CD14-positive monocyte (primary cell): ENCODE data around the gene SLC12A8. TPM values are rescaled to one million over a fixed set of nuclear protein-coding genes. Genes with fewer than 3 reads are reported as not detected.
A peak's percentile ranks its signal among the peaks of the same experiment; 100 is the strongest.

Experiments used
- DNase-seq, 3 donors: peaks; one replicate each; pipeline ENCODE4 v3.0.0-alpha.2; 2011 to 2022
- H2AFZ ChIP-seq: 2 replicates; pipeline ENCODE4 v1.6.0; 2012; ENCODE audit warnings: mild to moderate bottlenecking, low read depth, low read length, inconsistent platforms; ENCODE audit not compliant: insufficient read depth, poor library complexity, severe bottlenecking
- H3K27ac ChIP-seq, 2 donors: 1 replicate in 1 of 2; 2 replicates in 1 of 2; pipeline ENCODE4 v1.5.1; 2012 to 2013; ENCODE audit warnings: low read length in 2 of 2, control low read depth in 1 of 2, inconsistent platforms in 1 of 2, low read depth in 1 of 2, mild to moderate bottlenecking in 1 of 2
- H3K27me3 ChIP-seq, 2 donors: one replicate each; pipeline versions ENCODE4 v1.6.0 to v1.6.1; 2011 to 2013; ENCODE audit warnings: low read length in 2 of 2; ENCODE audit not compliant: control insufficient read depth in 2 of 2, insufficient read depth in 2 of 2
- H3K36me3 ChIP-seq, 2 donors: replicated peaks in 1 of 2; 1 replicate in 1 of 2; 2 replicates in 1 of 2; pipeline versions ENCODE4 v1.5.1 to v1.6.1; 2012 to 2013; ENCODE audit warnings: low read length in 2 of 2, control low read depth in 1 of 2, inconsistent platforms in 1 of 2, mild to moderate bottlenecking in 1 of 2; ENCODE audit not compliant: insufficient read depth in 2 of 2, control insufficient read depth in 1 of 2
- H3K4me1 ChIP-seq, 2 donors: 1 replicate in 1 of 2; 2 replicates in 1 of 2; pipeline versions ENCODE4 v1.5.1 to v1.6.1; 2012 to 2013; ENCODE audit warnings: low read length in 2 of 2, control low read depth in 1 of 2, inconsistent platforms in 1 of 2, mild to moderate bottlenecking in 1 of 2, moderate library complexity in 1 of 2; ENCODE audit not compliant: insufficient read depth in 2 of 2, control insufficient read depth in 1 of 2
- H3K4me2 ChIP-seq: replicated peaks from 2 replicates; pipeline ENCODE3; 2012; ENCODE audit warnings: low read length, moderate library complexity, mild to moderate bottlenecking; ENCODE audit not compliant: poor library complexity, severe bottlenecking; ENCODE audit errors: extremely low read depth
- H3K4me3 ChIP-seq, 3 experiments: fragments of 200-600 bp in 1 of 3; sonication (generic) in 1 of 3; replicated peaks in 1 of 3; 1 replicate in 2 of 3; 2 replicates in 1 of 3; pipeline ENCODE4 v1.5.1; 2011 to 2013; ENCODE audit warnings: low read length in 3 of 3, mild to moderate bottlenecking in 3 of 3, control low read depth in 2 of 3, low read depth in 2 of 3, inconsistent platforms in 1 of 3, moderate library complexity in 1 of 3
- H3K79me2 ChIP-seq: 2 replicates; pipeline ENCODE4 v1.6.0; 2012; ENCODE audit warnings: mild to moderate bottlenecking, control low read depth, inconsistent platforms, low read length, moderate library complexity; ENCODE audit not compliant: insufficient read depth
- H3K9ac ChIP-seq: 2 replicates; pipeline ENCODE4 v1.6.0; 2017; ENCODE audit warnings: low read length, mild to moderate bottlenecking; ENCODE audit not compliant: insufficient read depth, poor library complexity, severe bottlenecking
- H3K9me3 ChIP-seq, 2 donors: replicated peaks in 1 of 2; 1 replicate in 1 of 2; 2 replicates in 1 of 2; pipeline versions ENCODE4 v1.5.1 to v1.6.1; 2012 to 2013; ENCODE audit warnings: low read length in 2 of 2, control low read depth in 1 of 2; ENCODE audit not compliant: control insufficient read depth in 1 of 2, insufficient read depth in 1 of 2
- H4K20me1 ChIP-seq: 2 replicates; pipeline ENCODE4 v1.6.0; 2012; ENCODE audit warnings: mild to moderate bottlenecking, low read length, control low read depth, moderate library complexity; ENCODE audit not compliant: insufficient read depth
- H3K27ac Mint-ChIP-seq, 7 donors: one replicate each; pipeline ENCODE4 v1.8.0; 2020; ENCODE audit warnings: mild to moderate bottlenecking in 7 of 7, mixed read lengths in 7 of 7, moderate library complexity in 6 of 7, inconsistent platforms in 2 of 7
- H3K27me3 Mint-ChIP-seq, 3 donors: one replicate each; pipeline ENCODE4 v1.8.0; 2021 to 2022; ENCODE audit warnings: low read depth in 3 of 3, mild to moderate bottlenecking in 3 of 3, mixed read lengths in 3 of 3, moderate library complexity in 3 of 3, inconsistent platforms in 1 of 3
- H3K36me3 Mint-ChIP-seq, 2 donors: one replicate each; pipeline ENCODE4 v1.8.0; 2020; ENCODE audit warnings: mixed read lengths in 2 of 2, inconsistent platforms in 1 of 2, mild to moderate bottlenecking in 1 of 2
- H3K4me1 Mint-ChIP-seq: one replicate; pipeline ENCODE4 v1.8.0; 2020; ENCODE audit warnings: mild to moderate bottlenecking, mixed read lengths
- H3K4me3 Mint-ChIP-seq, 2 donors: one replicate each; pipeline ENCODE4 v1.8.0; 2020; ENCODE audit warnings: mild to moderate bottlenecking in 2 of 2, mixed read lengths in 2 of 2, moderate library complexity in 1 of 2
- H3K9me3 Mint-ChIP-seq, 7 donors: one replicate each; pipeline ENCODE4 v1.8.0; 2020 to 2022; ENCODE audit warnings: mixed read lengths in 7 of 7, mild to moderate bottlenecking in 6 of 7, moderate library complexity in 6 of 7, inconsistent platforms in 2 of 7
- CTCF ChIP-seq: fragments of 200-600 bp; IDR thresholded peaks from one replicate; pipeline ENCODE4 v1.8.0; 2022; ENCODE audit warnings: antibody characterized with exemption, mild to moderate bottlenecking
- WGBS: methylation state at CpG from one replicate; pipeline ENCODE4 v1.1.5; 2013; ENCODE audit warnings: missing lambda C conversion rate; ENCODE audit not compliant: insufficient coverage; 5-methylcytosine and 5-hydroxymethylcytosine counted together
- intact Hi-C, 2 donors: fragments of 100-400 bp; cut with micrococcal nuclease; formaldehyde crosslinking; loops; one replicate each; pipeline versions ENCODE4 v1.15.0 to v1.15.1; 2023
- polyA plus RNA-seq, 3 donors: library from polyadenylated mRNA; depleted of rRNA in 1 of 3; unstranded in 2 of 3; stranded (reverse) in 1 of 3; fragments of 300-500 nt in 2 of 3; fragments of >200 nt in 1 of 3; fragmentation: Illumina TruSeq in 2 of 3; gene quantifications; 1 replicate in 2 of 3; 2 replicates in 1 of 3; pipeline ENCODE4 v1.2.3, GENCODE V29; 2012 to 2021

The SLC12A8 gene
- polyA plus RNA-seq, 3 donors: 0.23 to 0.46 (median 0.35) TPM

- peak in 1 of 3 donors; percentile 51 for DNase-seq
- intact Hi-C loops: no loop called here
- no peak overlapping the region for H2AFZ ChIP-seq
- 67% methylated on average over 2 of the region's 3 CpGs for WGBS
- peaks cover 16% of the 10 kb centered on the region for H3K4me1 Mint-ChIP-seq
- peaks cover 7 to 9% of the 10 kb centered on the region in 2 donors for H3K36me3 Mint-ChIP-seq
- H4K20me1 ChIP-seq: no peaks in the 10 kb centered on the region
- no peak overlapping the region for H3K4me3 ChIP-seq
- peaks cover 9 to 14% (median 10%) of the 10 kb centered on the region in 3 donors for H3K27me3 Mint-ChIP-seq
- H3K9me3 ChIP-seq: no peaks in the 10 kb centered on the region
- no peak overlapping the region for H3K9ac ChIP-seq
- no peak overlapping the region for H3K4me2 ChIP-seq
- H3K4me1 ChIP-seq: peaks cover 0 to 4% of the 10 kb centered on the region in 2 donors
- H3K4me3 Mint-ChIP-seq: peak overlapping the region in 1 of 2 donors; percentile 14
- H3K36me3 ChIP-seq: peaks cover 0 to 9% of the 10 kb centered on the region in 2 donors
- peak overlapping the region in 1 of 7 donors; percentile 81 for H3K27ac Mint-ChIP-seq
- no peak overlapping the region for H3K27ac ChIP-seq
- no peak for TF ChIP-seq CTCF
- H3K9me3 Mint-ChIP-seq: no peaks in the 10 kb centered on the region
- H3K79me2 ChIP-seq: no peaks in the 10 kb centered on the region
- H3K27me3 ChIP-seq: no peaks in the 10 kb centered on the region
Measured at GRCh38 chr3:125221831-125222230, 9.3 kb upstream of the SLC12A8 start.

- Histone ChIP-seq H3K9ac (no peak overlapping the region), H3K27me3 (no peaks in the 10 kb centered on the region), H3K4me3 (no peak overlapping the region), H3K9me3 (no peaks in the 10 kb centered on the region), H3K4me2 (no peak overlapping the region), H3K36me3 (peaks cover 0 to 5% of the 10 kb centered on the region in 2 donors), H2AFZ (no peak overlapping the region), H3K79me2 (no peaks in the 10 kb centered on the region), H3K4me1 (peaks cover 0 to 4% of the 10 kb centered on the region in 2 donors), H3K27ac (no peak overlapping the region), H4K20me1 (no peaks in the 10 kb centered on the region)
- peak in 1 of 3 donors; percentile 17 for DNase-seq
- 94% methylated on average over 4 of the region's 7 CpGs for WGBS
- Mint-ChIP-seq H3K4me1 (peaks cover 16% of the 10 kb centered on the region), H3K4me3 (no peak overlapping the region), H3K27ac (peak overlapping the region in 1 of 7 donors; percentile 30), H3K9me3 (no peaks in the 10 kb centered on the region), H3K27me3 (peaks cover 9 to 21% (median 11%) of the 10 kb centered on the region in 3 donors), H3K36me3 (peaks cover 3 to 4% of the 10 kb centered on the region in 2 donors)
- intact Hi-C loops: no loop called here
- no peak for TF ChIP-seq CTCF
Measured at GRCh38 chr3:125220727-125221429, 8.3 kb upstream of the SLC12A8 start.
